Mucosa of stomach (tissue), 1 donor: Measurements from ENCODE around the gene DPF3.

Source experiments
- H3K27me3 ChIP-seq: one replicate; pipeline ENCODE4 v1.7.0; 2013; ENCODE audit warnings: mild to moderate bottlenecking, low read length; ENCODE audit not compliant: control insufficient read depth, insufficient read depth
- H3K36me3 ChIP-seq: one replicate; pipeline ENCODE4 v1.7.0; 2013; ENCODE audit warnings: low read length; ENCODE audit not compliant: control insufficient read depth, insufficient read depth
- H3K4me1 ChIP-seq: one replicate; pipeline ENCODE4 v1.7.0; 2013; ENCODE audit warnings: mild to moderate bottlenecking, low read length; ENCODE audit not compliant: control insufficient read depth, insufficient read depth
- H3K4me3 ChIP-seq: one replicate; pipeline ENCODE4 v1.7.0; 2013; ENCODE audit warnings: low read length
- H3K9ac ChIP-seq: one replicate; pipeline ENCODE4 v1.7.0; 2013; ENCODE audit warnings: mild to moderate bottlenecking, low read length, moderate library complexity
- H3K9me3 ChIP-seq: one replicate; pipeline ENCODE4 v1.7.0; 2013; ENCODE audit warnings: mild to moderate bottlenecking, low read length, moderate library complexity; ENCODE audit not compliant: control insufficient read depth
- donor health status: Pancreatic carcinoma.

Gene DPF3

GRCh38 chr14:72605921-72606220 is 288.0 kb downstream of the DPF3 start:
- no peaks in the 10 kb centered on the region for H3K4me1 ChIP-seq
- no peak overlapping the region for H3K4me3 ChIP-seq
- H3K9me3 ChIP-seq = no peaks in the 10 kb centered on the region
- H3K9ac ChIP-seq = no peak overlapping the region
- H3K27me3 ChIP-seq = no peaks in the 10 kb centered on the region
- no peaks in the 10 kb centered on the region for H3K36me3 ChIP-seq

- Histone ChIP-seq H3K9me3 (no peaks in the 10 kb centered on the region), H3K9ac (no peak overlapping the region), H3K27me3 (no peaks in the 10 kb centered on the region), H3K36me3 (no peaks in the 10 kb centered on the region), H3K4me1 (no peaks in the 10 kb centered on the region), H3K4me3 (no peak overlapping the region)
Observed at GRCh38 chr14:72605096-72605920, 288.6 kb downstream of the DPF3 start.

- H3K4me1 ChIP-seq = no peaks in the 10 kb centered on the region
- H3K36me3 ChIP-seq = no peaks in the 10 kb centered on the region
- H3K9me3 ChIP-seq = no peaks in the 10 kb centered on the region
- H3K27me3 ChIP-seq = no peaks in the 10 kb centered on the region
- no peak overlapping the region for H3K9ac ChIP-seq
- H3K4me3 ChIP-seq = no peak overlapping the region
Observed at GRCh38 chr14:72604133-72604532, 289.8 kb downstream of the DPF3 start.

- Histone ChIP-seq H3K36me3 (no peaks in the 10 kb centered on the region), H3K9ac (no peak overlapping the region), H3K9me3 (no peaks in the 10 kb centered on the region), H3K27me3 (no peaks in the 10 kb centered on the region), H3K4me3 (no peak overlapping the region), H3K4me1 (no peaks in the 10 kb centered on the region)
Observed at GRCh38 chr14:72603639-72604038, 290.3 kb downstream of the DPF3 start.

- Histone ChIP-seq H3K36me3 (no peaks in the 10 kb centered on the region), H3K9ac (no peak overlapping the region), H3K9me3 (no peaks in the 10 kb centered on the region), H3K27me3 (peaks cover 3% of the 10 kb centered on the region), H3K4me3 (no peak overlapping the region), H3K4me1 (no peaks in the 10 kb centered on the region)
Observed at GRCh38 chr14:72600551-72601330, 293.2 kb downstream of the DPF3 start.

GRCh38 chr14:72599579-72600470 is 294.1 kb downstream of the DPF3 start:
- Histone ChIP-seq H3K9me3 (no peaks in the 10 kb centered on the region), H3K4me1 (no peaks in the 10 kb centered on the region), H3K36me3 (no peaks in the 10 kb centered on the region), H3K9ac (no peak overlapping the region), H3K27me3 (peaks cover 7% of the 10 kb centered on the region), H3K4me3 (no peak overlapping the region)

- H3K27me3 ChIP-seq = peaks cover 7% of the 10 kb centered on the region
- H3K9me3 ChIP-seq = no peaks in the 10 kb centered on the region
- H3K9ac ChIP-seq = no peak overlapping the region
- no peaks in the 10 kb centered on the region for H3K4me1 ChIP-seq
- no peaks in the 10 kb centered on the region for H3K36me3 ChIP-seq
- no peak overlapping the region for H3K4me3 ChIP-seq
Observed at GRCh38 chr14:72598306-72598705, 295.6 kb downstream of the DPF3 start.

GRCh38 chr14:72597252-72598233 is 296.4 kb downstream of the DPF3 start:
- Histone ChIP-seq H3K36me3 (no peaks in the 10 kb centered on the region), H3K27me3 (peaks cover 7% of the 10 kb centered on the region), H3K4me3 (no peak overlapping the region), H3K9ac (no peak overlapping the region), H3K4me1 (no peaks in the 10 kb centered on the region), H3K9me3 (no peaks in the 10 kb centered on the region)

GRCh38 chr14:72595152-72595862 is 298.6 kb downstream of the DPF3 start:
- Histone ChIP-seq H3K36me3 (no peaks in the 10 kb centered on the region), H3K9me3 (no peaks in the 10 kb centered on the region), H3K4me3 (no peak overlapping the region), H3K4me1 (no peaks in the 10 kb centered on the region), H3K27me3 (peaks cover 7% of the 10 kb centered on the region), H3K9ac (no peak overlapping the region)

- H3K27me3 ChIP-seq = peaks cover 7% of the 10 kb centered on the region
- no peaks in the 10 kb centered on the region for H3K4me1 ChIP-seq
- H3K9ac ChIP-seq = no peak overlapping the region
- H3K36me3 ChIP-seq = no peaks in the 10 kb centered on the region
- no peak overlapping the region for H3K4me3 ChIP-seq
- H3K9me3 ChIP-seq = no peaks in the 10 kb centered on the region
Observed at GRCh38 chr14:72594099-72594901, 299.6 kb downstream of the DPF3 start.
